HL-60 (cell line): Measurements from ENCODE around the gene CYP27C1.

Experiments
- DNase-seq, 2 experiments: peaks; one replicate each; pipeline ENCODE4 v3.0.0-alpha.2; 2010 to 2020; ENCODE audit warnings: low read depth in 1 of 2, low spot score in 1 of 2
- H3K27ac ChIP-seq: fragments of 250-450 bp; sonication (Bioruptor Pico); replicated peaks from 2 replicates; pipeline ENCODE4 v1.5.1; 2020; ENCODE audit warnings: mild to moderate bottlenecking, moderate library complexity
- H3K27me3 ChIP-seq: fragments of 250-450 bp; sonication (Bioruptor Pico); 2 replicates; pipeline ENCODE4 v1.5.1; 2021; ENCODE audit warnings: mild to moderate bottlenecking, moderate library complexity; ENCODE audit not compliant: insufficient read depth, poor library complexity, severe bottlenecking
- H3K4me3 ChIP-seq: replicated peaks from 2 replicates; pipeline ENCODE4 v1.5.1; 2011; ENCODE audit warnings: mild to moderate bottlenecking, control low read depth, low read length; ENCODE audit not compliant: insufficient read depth
- CTCF ChIP-seq: IDR thresholded peaks from one replicate; pipeline ENCODE4 v1.5.1; 2011; ENCODE audit warnings: low read length, control low read depth, inconsistent platforms; ENCODE audit not compliant: insufficient read depth
- GABPA ChIP-seq: IDR thresholded peaks from 2 replicates; pipeline ENCODE4 v1.6.1; 2012; ENCODE audit warnings: low read depth
- POLR2AphosphoS5 ChIP-seq: IDR thresholded peaks from 2 replicates; pipeline ENCODE4 v1.6.1; 2012; ENCODE audit warnings: low read depth
- REST ChIP-seq: IDR thresholded peaks from 2 replicates; pipeline ENCODE4 v1.6.1; 2012; ENCODE audit warnings: low read depth; ENCODE audit not compliant: insufficient replicate concordance
- SPI1 ChIP-seq: IDR thresholded peaks from 2 replicates; pipeline ENCODE4 v1.6.1; 2012; ENCODE audit warnings: low read depth, mild to moderate bottlenecking, borderline replicate concordance

The CYP27C1 gene

GRCh38 chr2:127193164-127193966 is 26.7 kb downstream of the CYP27C1 start:
- no peak for DNase-seq

GRCh38 chr2:127191331-127192219 is 28.5 kb downstream of the CYP27C1 start:
- no peak for DNase-seq
- H3K27me3 ChIP-seq: no peaks in the 10 kb centered on the region
- H3K4me3 ChIP-seq: no peak overlapping the region
- TF ChIP-seq POLR2AphosphoS5 (no peak), CTCF (no peak), SPI1 (no peak), REST (no peak), GABPA (no peak)
- H3K27ac ChIP-seq: no peak overlapping the region

More at GRCh38 chr2:127193164-127193966, 26.7 kb downstream of the CYP27C1 start:
- H3K4me3 ChIP-seq: no peak overlapping the region
- H3K27ac ChIP-seq: no peak overlapping the region
- TF ChIP-seq POLR2AphosphoS5 (no peak), GABPA (no peak), REST (no peak), CTCF (no peak), SPI1 (no peak)
- no peaks in the 10 kb centered on the region for H3K27me3 ChIP-seq

GRCh38 chr2:127188797-127189196 is 31.3 kb downstream of the CYP27C1 start:
- H3K27me3 ChIP-seq: no peaks in the 10 kb centered on the region
- TF ChIP-seq REST (no peak), GABPA (no peak), SPI1 (no peak), POLR2AphosphoS5 (no peak), CTCF (no peak)

More at GRCh38 chr2:127188797-127189196, 31.3 kb downstream of the CYP27C1 start:
- no peak for DNase-seq
- H3K27ac ChIP-seq: no peak overlapping the region
- no peak overlapping the region for H3K4me3 ChIP-seq
